Hematopoietic multipotent progenitor cell treated with erythropoietin and hydrocortisone succinate and interleukin-3 and kit ligand, for 17 days (in vitro differentiated cells): ENCODE results near the gene USB1.
"Not testable (repeated sequence)": the region's sequence is repeated elsewhere in the genome, so short reads cannot be mapped to it uniquely, and the experiment has no call there.

Experiments
- DNase-seq: peaks from one replicate; pipeline ENCODE4 v3.0.0-alpha.2; 2015; ENCODE audit warnings: low spot score

Gene USB1

GRCh38 chr16:57969451-57970123, 31.6 kb upstream of the USB1 start:
- DNase-seq = no peak

GRCh38 chr16:57970319-57970718, 30.9 kb upstream of the USB1 start:
- DNase-seq = no peak

GRCh38 chr16:57970970-57971369, 30.2 kb upstream of the USB1 start, which contains the start of gene CNGB1:
Gene CNGB1, minus strand, starts transcription at chr16:57971128. Its CDS starts 3,842 bp downstream, at chr16:57967286.
- no peak for DNase-seq

GRCh38 chr16:57971848-57972247, 29.4 kb upstream of the USB1 start:
- no peak for DNase-seq

GRCh38 chr16:57972306-57972705, 28.9 kb upstream of the USB1 start:
- DNase-seq = no peak

- peak; percentile 14 for DNase-seq
Measured at GRCh38 chr16:57976331-57976796, 24.8 kb upstream of the USB1 start.

- no peak for DNase-seq
Measured at GRCh38 chr16:57977418-57978069, 23.7 kb upstream of the USB1 start.

- DNase-seq = not testable (repeated sequence)
Measured at GRCh38 chr16:57978070-57978465, 23.1 kb upstream of the USB1 start.

GRCh38 chr16:57979006-57979585, 22.1 kb upstream of the USB1 start:
- DNase-seq = no peak

GRCh38 chr16:57981636-57982035, 19.6 kb upstream of the USB1 start:
- no peak for DNase-seq

GRCh38 chr16:57982385-57982784, 18.8 kb upstream of the USB1 start:
- no peak for DNase-seq

GRCh38 chr16:57984443-57985203, 16.6 kb upstream of the USB1 start:
- DNase-seq = peak; percentile 73

GRCh38 chr16:57985204-57986181, 15.7 kb upstream of the USB1 start:
- DNase-seq = no peak

- no peak for DNase-seq
Measured at GRCh38 chr16:57986196-57986595, 15.0 kb upstream of the USB1 start.

GRCh38 chr16:57987441-57988177, 13.6 kb upstream of the USB1 start:
- no peak for DNase-seq

GRCh38 chr16:57988929-57989328, 12.3 kb upstream of the USB1 start:
- DNase-seq = no peak

- DNase-seq = no peak
Measured at GRCh38 chr16:57991551-57992059, 9.6 kb upstream of the USB1 start.

GRCh38 chr16:57992084-57992483, 9.1 kb upstream of the USB1 start:
- no peak for DNase-seq

GRCh38 chr16:57993438-57993837, 7.8 kb upstream of the USB1 start:
- no peak for DNase-seq

GRCh38 chr16:57993897-57994296, 7.3 kb upstream of the USB1 start:
- no peak for DNase-seq
